A549 (cell line): ENCODE data around the gene TRAPPC10.

Source experiments
- CTCF ChIP-seq: fragments of >200 bp; sonication (Bioruptor Twin); formaldehyde crosslinking; IDR thresholded peaks from 3 replicates; pipeline ENCODE4 v1.5.1; 2016
- EP300 ChIP-seq, 2 experiments: fragments of >200 bp; sonication (Bioruptor Twin); formaldehyde crosslinking; IDR thresholded peaks; 2 replicates in 1 of 2; 3 replicates in 1 of 2; pipeline ENCODE4 v1.6.1; 2016 to 2017
- HOXB13 ChIP-seq: fragments of 250-450 bp; sonication (Bioruptor Pico); IDR thresholded peaks from 2 replicates; pipeline ENCODE4 v1.5.0; 2020; ENCODE audit warnings: low read depth, mild to moderate bottlenecking, moderate library complexity
- JUN ChIP-seq, 2 experiments: fragments of >200 bp; sonication (Bioruptor Twin); formaldehyde crosslinking; IDR thresholded peaks; 2 replicates in 1 of 2; 3 replicates in 1 of 2; pipeline ENCODE4 v1.6.1; 2016 to 2017
- KDM1A ChIP-seq: fragments of 200-600 bp; sonication (generic); IDR thresholded peaks from 2 replicates; pipeline ENCODE4 v1.6.1; 2016; ENCODE audit warnings: low read depth, mild to moderate bottlenecking
- MYC ChIP-seq: IDR thresholded peaks from 2 replicates; pipeline ENCODE4 v1.6.1; 2012; ENCODE audit warnings: mild to moderate bottlenecking, inconsistent platforms, low read length, improper control_type of control experiment, borderline replicate concordance
- NFE2L2 ChIP-seq: fragments of 150-350 bp; conservative IDR thresholded peaks from 2 replicates; pipeline ENCODE4 v1.6.1; 2014; ENCODE audit warnings: low read length
- PBX3 ChIP-seq: IDR thresholded peaks from 2 replicates; pipeline ENCODE4 v1.6.1; 2012
- POLR2A ChIP-seq: IDR thresholded peaks from 2 replicates; pipeline ENCODE4 v1.6.1; 2012; ENCODE audit warnings: mild to moderate bottlenecking, low read length
- RAD21 ChIP-seq, 2 experiments: fragments of >200 bp in 1 of 2; sonication (Bioruptor Twin) in 1 of 2; formaldehyde crosslinking in 1 of 2; IDR thresholded peaks in 1 of 2; conservative IDR thresholded peaks in 1 of 2; 2 replicates in 1 of 2; 3 replicates in 1 of 2; pipeline ENCODE4 v1.6.1; 2012 to 2018; ENCODE audit warnings: inconsistent platforms in 1 of 2
- USF2 ChIP-seq: fragments of 450-650 bp; IDR thresholded peaks from 2 replicates; pipeline ENCODE4 v1.6.1; 2014; ENCODE audit warnings: antibody characterized with exemption
- TF ChIP-seq, protein P1 (sequence below): IDR thresholded peaks from 2 replicates; pipeline ENCODE4 v1.6.1; 2012
- TF ChIP-seq, protein P2 (sequence below): fragments of >200 bp; sonication (Bioruptor Twin); formaldehyde crosslinking; IDR thresholded peaks from 3 replicates; pipeline ENCODE4 v1.6.1; 2016
- TF ChIP-seq, protein P3 (sequence below): fragments of 250-450 bp; sonication (Bioruptor Pico); IDR thresholded peaks from 2 replicates; pipeline ENCODE4 v1.5.0; 2021; ENCODE audit warnings: mild to moderate bottlenecking, moderate library complexity, borderline replicate concordance

DNA sequence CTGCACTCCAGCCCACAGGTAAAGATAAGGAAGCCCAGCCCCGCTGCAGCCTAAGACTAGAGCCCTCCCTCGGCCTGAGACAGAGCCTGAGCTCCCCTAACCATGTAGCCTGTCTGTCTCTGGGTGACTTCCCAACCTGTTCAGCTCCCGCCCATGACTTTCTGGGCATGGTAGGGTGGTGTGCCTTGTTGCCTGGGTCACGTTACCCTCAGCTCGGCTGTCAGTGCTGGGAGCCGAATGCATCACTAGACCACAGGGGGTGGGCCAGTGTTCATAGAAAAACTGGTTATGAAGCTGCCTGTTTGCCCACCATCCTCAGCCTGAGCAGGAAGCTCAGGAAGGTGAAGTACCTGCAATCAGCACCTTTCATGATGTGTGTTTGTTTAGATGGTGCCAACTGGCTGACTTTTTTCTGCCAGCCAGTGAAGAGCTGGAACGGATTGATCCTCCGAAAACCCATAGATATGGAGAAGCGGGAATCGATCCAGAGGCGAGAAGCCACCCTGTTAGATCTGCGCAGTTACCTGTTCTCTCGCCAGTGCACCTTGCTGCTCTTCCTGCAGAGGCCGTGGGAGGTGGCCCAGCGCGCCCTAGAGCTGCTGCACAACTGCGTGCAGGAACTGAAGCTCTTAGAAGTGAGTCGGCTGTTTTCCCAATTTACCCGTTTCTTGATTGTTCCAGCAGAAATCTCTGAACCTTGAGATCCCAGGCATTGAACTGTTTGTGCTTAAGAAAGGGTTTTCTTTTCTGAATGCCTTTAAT, 51.2 kb downstream of the TRAPPC10 start:
- TF ChIP-seq CTCF (no peak), POLR2A (no peak), HOXB13 (no peak), USF2 (no peak), PBX3 (no peak), MYC (no peak), NFE2L2 (no peak), RAD21 (conservative IDR thresholded peaks at IDR 0.05 in 1 of 2, IDR thresholded peaks at IDR 0.05 in 1 of 2) (no peak), KDM1A (no peak), EP300 (IDR thresholded peaks at IDR 0.05) (no peak), JUN (IDR thresholded peaks at IDR 0.05) (no peak)
- TF ChIP-seq, protein P1, sequence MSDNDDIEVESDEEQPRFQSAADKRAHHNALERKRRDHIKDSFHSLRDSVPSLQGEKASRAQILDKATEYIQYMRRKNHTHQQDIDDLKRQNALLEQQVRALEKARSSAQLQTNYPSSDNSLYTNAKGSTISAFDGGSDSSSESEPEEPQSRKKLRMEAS, result no peak
- TF ChIP-seq, protein P2, sequence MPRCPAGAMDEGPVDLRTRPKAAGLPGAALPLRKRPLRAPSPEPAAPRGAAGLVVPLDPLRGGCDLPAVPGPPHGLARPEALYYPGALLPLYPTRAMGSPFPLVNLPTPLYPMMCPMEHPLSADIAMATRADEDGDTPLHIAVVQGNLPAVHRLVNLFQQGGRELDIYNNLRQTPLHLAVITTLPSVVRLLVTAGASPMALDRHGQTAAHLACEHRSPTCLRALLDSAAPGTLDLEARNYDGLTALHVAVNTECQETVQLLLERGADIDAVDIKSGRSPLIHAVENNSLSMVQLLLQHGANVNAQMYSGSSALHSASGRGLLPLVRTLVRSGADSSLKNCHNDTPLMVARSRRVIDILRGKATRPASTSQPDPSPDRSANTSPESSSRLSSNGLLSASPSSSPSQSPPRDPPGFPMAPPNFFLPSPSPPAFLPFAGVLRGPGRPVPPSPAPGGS, result no peak
- TF ChIP-seq, protein P3, sequence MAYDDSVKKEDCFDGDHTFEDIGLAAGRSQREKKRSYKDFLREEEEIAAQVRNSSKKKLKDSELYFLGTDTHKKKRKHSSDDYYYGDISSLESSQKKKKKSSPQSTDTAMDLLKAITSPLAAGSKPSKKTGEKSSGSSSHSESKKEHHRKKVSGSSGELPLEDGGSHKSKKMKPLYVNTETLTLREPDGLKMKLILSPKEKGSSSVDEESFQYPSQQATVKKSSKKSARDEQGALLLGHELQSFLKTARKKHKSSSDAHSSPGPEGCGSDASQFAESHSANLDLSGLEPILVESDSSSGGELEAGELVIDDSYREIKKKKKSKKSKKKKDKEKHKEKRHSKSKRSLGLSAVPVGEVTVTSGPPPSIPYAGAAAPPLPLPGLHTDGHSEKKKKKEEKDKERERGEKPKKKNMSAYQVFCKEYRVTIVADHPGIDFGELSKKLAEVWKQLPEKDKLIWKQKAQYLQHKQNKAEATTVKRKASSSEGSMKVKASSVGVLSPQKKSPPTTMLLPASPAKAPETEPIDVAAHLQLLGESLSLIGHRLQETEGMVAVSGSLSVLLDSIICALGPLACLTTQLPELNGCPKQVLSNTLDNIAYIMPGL (CRISPR knock-in tag), result no peak
